ENCODE data around the gene ACACA. TPM values are rescaled to one million over a fixed set of nuclear protein-coding genes. Genes with fewer than 3 reads are reported as not detected.

The ACACA gene
- total and polyA plus RNA-seq, 2 donors (not counting 1 experiment from before 2014, with no cell fraction given), result 4.8 to 26.2 TPM

GRCh38 chr17:37041932-37042331 lies 364.7 kb downstream of the ACACA start:
- Histone ChIP-seq H3K4me3 (ENCODE audit: control extremely low read depth in 1 of 5, extremely low read depth in 1 of 5, insufficient read depth in 1 of 5, low read depth in 2 of 5, low read length in 4 of 5) (no peak overlapping the region), H3K27ac (ENCODE audit: low read length in 2 of 2) (no peak overlapping the region), H3K4me2 (replicated peaks; ENCODE audit: low read depth, low read length, poor library complexity, severe bottlenecking) (no peak overlapping the region), H3K27me3 (replicated peaks in 1 of 4; ENCODE audit: control extremely low read depth in 1 of 4, control insufficient read depth in 3 of 4, insufficient read depth in 4 of 4, low read length in 3 of 4) (no peaks in the 10 kb centered on the region), H3K36me3 (replicated peaks in 1 of 2; ENCODE audit: control extremely low read depth in 1 of 2, control insufficient read depth in 1 of 2, extremely low read depth in 1 of 2, insufficient read depth in 2 of 2, low read length in 1 of 2) (peaks cover 7 to 36% of the 10 kb centered on the region in 2 experiments), H3K9me3 (ENCODE audit: control extremely low read depth in 1 of 3, control insufficient read depth in 2 of 3, insufficient read depth in 1 of 3, low read length in 2 of 3) (no peaks in the 10 kb centered on the region), H4K20me1 (ENCODE audit: control insufficient read depth, insufficient read depth, low read length, poor library complexity, severe bottlenecking) (no peaks in the 10 kb centered on the region), H3K4me1 (ENCODE audit: control insufficient read depth in 2 of 2, insufficient read depth in 2 of 2, low read length in 2 of 2) (peaks cover 3 to 6% of the 10 kb centered on the region in 2 donors), H3K79me2 (ENCODE audit: control insufficient read depth, insufficient read depth, low read length) (no peaks in the 10 kb centered on the region), H3K9ac (ENCODE audit: low read length) (no peak overlapping the region), H2AFZ (ENCODE audit: insufficient read depth, low read depth, low read length, poor library complexity, severe bottlenecking) (no peak overlapping the region)
- no peak overlapping the region for H3K27ac Mint-ChIP-seq
- no peak for DNase-seq
- intact Hi-C loops (cut with micrococcal nuclease), result no loop called here
- no peak for ATAC-seq (ENCODE audit: low read depth)
- CTCF ChIA-PET, result interaction anchor here (0.6 to 7.7 kb wide), 3 partner anchors 26 to 413 kb away, joined by 3 to 150 read pairs (median 4); no protein-coding TSS in a partner anchor
- TF ChIP-seq EZH2 (IDR thresholded peaks at IDR 0.05; ENCODE audit: borderline replicate concordance, insufficient read depth, low read depth, low read length, poor library complexity, severe bottlenecking), result no peak
- no peak for TF ChIP-seq CTCF (IDR thresholded peaks at IDR 0.05)
- no peaks in the 10 kb centered on the region for H3K27me3 Mint-ChIP-seq
- H3K4me3 Mint-ChIP-seq, result no peak overlapping the region
- no peaks in the 10 kb centered on the region for H3K9me3 Mint-ChIP-seq (ENCODE audit: insufficient read depth)
- peaks cover 11% of the 10 kb centered on the region for H3K4me1 Mint-ChIP-seq
- POLR2A ChIA-PET, result no interaction called here

- peaks cover 1% of the 10 kb centered on the region for H3K4me1 Mint-ChIP-seq
- ChIA-PET POLR2A (no interaction called here), CTCF (interaction anchor here (1.0 to 2.4 kb wide), 2 partner anchors 8 to 412 kb away, joined by 3 to 9 read pairs; no protein-coding TSS in a partner anchor)
- H3K4me1 ChIP-seq (ENCODE audit: control insufficient read depth in 2 of 2, insufficient read depth in 2 of 2, low read length in 2 of 2), result no peaks in the 10 kb centered on the region
- ATAC-seq (ENCODE audit: low read depth) (no peak), DNase-seq (no peak)
- H3K9me3 Mint-ChIP-seq (ENCODE audit: insufficient read depth), result no peaks in the 10 kb centered on the region
- TF ChIP-seq CTCF (IDR thresholded peaks at IDR 0.05) (no peak), EZH2 (IDR thresholded peaks at IDR 0.05; ENCODE audit: borderline replicate concordance, insufficient read depth, low read depth, low read length, poor library complexity, severe bottlenecking) (no peak)
- no peaks in the 10 kb centered on the region for H3K9me3 ChIP-seq (ENCODE audit: control extremely low read depth in 1 of 3, control insufficient read depth in 2 of 3, insufficient read depth in 1 of 3, low read length in 2 of 3)
- no peak overlapping the region for H3K27ac ChIP-seq (ENCODE audit: low read length in 2 of 2)
- H2AFZ ChIP-seq (ENCODE audit: insufficient read depth, low read depth, low read length, poor library complexity, severe bottlenecking), result no peak overlapping the region
- no peaks in the 10 kb centered on the region for H4K20me1 ChIP-seq (ENCODE audit: control insufficient read depth, insufficient read depth, low read length, poor library complexity, severe bottlenecking)
- no peak overlapping the region for H3K9ac ChIP-seq (ENCODE audit: low read length)
- 100% methylated on average over 3 of the region's 6 CpGs for WGBS (ENCODE audit: insufficient coverage)
- peaks cover 7 to 33% of the 10 kb centered on the region in 2 experiments for H3K36me3 ChIP-seq (replicated peaks in 1 of 2; ENCODE audit: control extremely low read depth in 1 of 2, control insufficient read depth in 1 of 2, extremely low read depth in 1 of 2, insufficient read depth in 2 of 2, low read length in 1 of 2)
- no peaks in the 10 kb centered on the region for H3K27me3 Mint-ChIP-seq
- no peaks in the 10 kb centered on the region for H3K27me3 ChIP-seq (replicated peaks in 1 of 4; ENCODE audit: control extremely low read depth in 1 of 4, control insufficient read depth in 3 of 4, insufficient read depth in 4 of 4, low read length in 3 of 4)
- H3K27ac Mint-ChIP-seq, result no peak overlapping the region
- intact Hi-C loops (cut with micrococcal nuclease), result no loop called here
- H3K4me3 ChIP-seq (ENCODE audit: control extremely low read depth in 1 of 5, extremely low read depth in 1 of 5, insufficient read depth in 1 of 5, low read depth in 2 of 5, low read length in 4 of 5), result no peak overlapping the region
- no peak overlapping the region for H3K4me3 Mint-ChIP-seq
- H3K4me2 ChIP-seq (replicated peaks; ENCODE audit: low read depth, low read length, poor library complexity, severe bottlenecking), result no peak overlapping the region
- H3K79me2 ChIP-seq (ENCODE audit: control insufficient read depth, insufficient read depth, low read length), result no peaks in the 10 kb centered on the region
Observed at GRCh38 chr17:37039269-37039668, 367.4 kb downstream of the ACACA start.

Measured in B cell (primary cell).